Mesodermal cell (in vitro differentiated cells): Measurements from ENCODE around the gene IL22RA1.

ENCODE experiments used
- H3K27ac ChIP-seq: 2 replicates; pipeline ENCODE4 v1.7.0; 2013; ENCODE audit warnings: mild to moderate bottlenecking, low read depth, low read length, moderate library complexity; ENCODE audit not compliant: severe bottlenecking
- H3K36me3 ChIP-seq: 2 replicates; pipeline ENCODE4 v1.7.1; 2013; ENCODE audit warnings: mild to moderate bottlenecking, low read length, moderate library complexity; ENCODE audit not compliant: control insufficient read depth, insufficient read depth
- H3K4me1 ChIP-seq: one replicate; pipeline ENCODE4 v1.7.1; 2013; ENCODE audit warnings: mild to moderate bottlenecking, low read length; ENCODE audit not compliant: insufficient read depth, control insufficient read depth, poor library complexity, severe bottlenecking
- H3K4me3 ChIP-seq: 2 replicates; pipeline ENCODE4 v1.7.0; 2013; ENCODE audit warnings: low read length, control low read depth, mild to moderate bottlenecking; ENCODE audit not compliant: insufficient read depth, poor library complexity, severe bottlenecking; ENCODE audit errors: extremely low read depth
- H3K9me3 ChIP-seq: 2 replicates; pipeline ENCODE4 v1.7.1; 2013; ENCODE audit warnings: mild to moderate bottlenecking, low read length, moderate library complexity; ENCODE audit not compliant: control insufficient read depth
- WGBS, 2 experiments: methylation state at CpG; one replicate each; pipeline ENCODE4 v1.1.5; 2013; ENCODE audit warnings: missing lambda C conversion rate in 2 of 2; ENCODE audit not compliant: insufficient coverage in 2 of 2; 5-methylcytosine and 5-hydroxymethylcytosine counted together

IL22RA1 gene

DNA sequence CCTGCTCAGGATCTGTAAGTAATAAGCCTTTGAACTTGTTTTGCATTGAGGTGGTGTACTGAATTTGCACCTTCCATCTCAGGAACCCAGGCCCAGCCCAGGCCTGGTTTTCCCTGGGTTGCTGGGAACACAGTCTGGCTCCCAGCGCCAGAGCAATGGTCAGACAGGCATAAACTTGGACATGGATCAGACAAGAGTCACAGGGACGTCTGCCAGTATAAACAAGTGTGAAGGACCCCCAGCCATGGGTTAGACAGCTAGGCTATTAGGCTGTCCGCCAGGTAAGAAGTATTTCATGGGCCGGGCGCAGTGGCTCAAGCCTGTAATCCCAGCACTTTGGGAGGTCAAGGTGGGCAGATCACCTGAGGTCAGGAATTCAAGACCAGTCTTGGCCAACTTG, 38.7 kb upstream of the IL22RA1 start:
- H3K4me3 ChIP-seq, result no peak overlapping the region
- H3K4me1 ChIP-seq, result no peaks in the 10 kb centered on the region
- WGBS, 2 experiments, result 91 to 99% methylated on average over 5 of the region's 5 CpGs
- H3K9me3 ChIP-seq, result no peaks in the 10 kb centered on the region
- H3K27ac ChIP-seq, result no peak overlapping the region
- no peaks in the 10 kb centered on the region for H3K36me3 ChIP-seq

DNA sequence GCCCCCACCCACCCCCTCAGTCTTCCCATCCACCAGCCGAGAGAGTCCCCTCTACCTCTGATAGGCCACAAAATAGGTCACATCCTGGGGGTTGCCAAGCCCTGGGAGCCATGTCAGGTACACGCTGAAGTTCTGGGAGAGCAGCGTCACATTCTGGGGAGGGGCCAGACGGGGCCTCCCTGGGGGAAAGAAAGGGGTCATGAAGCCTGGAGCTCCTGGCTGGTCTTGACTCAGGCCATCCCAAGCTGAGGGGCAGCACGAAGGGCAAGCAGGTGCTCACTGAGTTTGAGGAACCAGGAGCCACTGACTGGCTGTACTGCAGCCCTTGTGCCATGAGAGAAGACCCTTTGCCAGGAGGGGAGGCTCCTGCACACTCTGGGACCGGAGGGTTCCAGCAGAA, 37.7 kb upstream of the IL22RA1 start:
- no peaks in the 10 kb centered on the region for H3K4me1 ChIP-seq
- 93 to 96% methylated on average over 3 to 5 of the region's 6 CpGs for WGBS, 2 experiments
- H3K9me3 ChIP-seq, result no peaks in the 10 kb centered on the region
- H3K27ac ChIP-seq, result no peak overlapping the region
- no peaks in the 10 kb centered on the region for H3K36me3 ChIP-seq
- H3K4me3 ChIP-seq, result no peak overlapping the region

DNA sequence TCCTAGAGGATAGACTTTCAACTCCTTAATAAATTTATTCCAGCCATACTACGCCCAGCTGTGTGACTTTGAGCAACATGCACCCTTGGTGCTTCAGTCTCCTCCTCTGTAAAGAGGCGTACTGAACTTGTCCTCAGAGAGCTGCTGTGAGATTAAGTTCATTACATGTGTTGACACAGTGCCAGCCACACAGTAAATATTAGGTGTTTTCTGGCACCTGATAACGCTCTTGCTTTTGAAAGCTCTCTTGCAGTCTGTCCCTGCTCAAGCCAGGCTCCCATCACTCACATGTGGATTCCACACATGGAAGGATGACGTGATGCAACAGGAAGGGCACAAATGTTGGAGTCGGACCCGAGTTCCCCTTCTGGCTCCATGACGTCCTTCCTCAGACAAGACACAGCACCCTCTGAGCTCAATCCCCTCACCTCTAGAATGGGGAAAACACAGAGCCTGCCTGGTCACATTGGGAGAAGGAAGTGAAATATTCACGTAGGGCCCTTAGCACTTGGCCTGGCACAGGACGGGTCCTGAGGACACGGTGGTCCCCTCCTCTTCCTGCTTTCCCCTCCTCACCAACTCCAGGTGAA, 36.4 kb upstream of the IL22RA1 start:
- Histone ChIP-seq H3K9me3 (no peaks in the 10 kb centered on the region), H3K4me1 (no peaks in the 10 kb centered on the region), H3K36me3 (no peaks in the 10 kb centered on the region), H3K27ac (no peak overlapping the region), H3K4me3 (no peak overlapping the region)
- WGBS, 2 experiments, result 92 to 97% methylated on average over 6 to 8 of the region's 10 CpGs

DNA sequence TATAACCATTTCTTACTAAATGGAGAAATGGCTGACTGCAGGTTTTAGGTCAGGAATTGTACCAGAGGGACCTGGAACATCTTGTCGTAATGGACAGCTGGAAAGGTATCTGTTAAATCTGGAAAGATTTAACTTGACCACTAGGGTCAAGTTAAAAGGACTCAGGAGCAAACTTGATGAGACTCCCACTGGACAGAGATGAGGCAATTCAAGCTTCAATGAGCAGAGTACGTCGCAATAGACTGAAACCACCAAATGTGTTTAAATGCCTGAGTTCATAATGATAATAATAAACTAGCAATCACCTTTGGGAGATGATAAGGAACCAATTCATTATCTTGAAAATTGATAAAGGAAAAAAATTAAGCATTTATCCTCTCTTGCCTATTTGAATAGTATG, 35.5 kb upstream of the IL22RA1 start:
- 93 to 100% methylated on average over 1 of the region's 3 CpGs for WGBS, 2 experiments
- Histone ChIP-seq H3K9me3 (no peaks in the 10 kb centered on the region), H3K36me3 (no peaks in the 10 kb centered on the region), H3K4me3 (no peak overlapping the region), H3K4me1 (no peaks in the 10 kb centered on the region), H3K27ac (no peak overlapping the region)

DNA sequence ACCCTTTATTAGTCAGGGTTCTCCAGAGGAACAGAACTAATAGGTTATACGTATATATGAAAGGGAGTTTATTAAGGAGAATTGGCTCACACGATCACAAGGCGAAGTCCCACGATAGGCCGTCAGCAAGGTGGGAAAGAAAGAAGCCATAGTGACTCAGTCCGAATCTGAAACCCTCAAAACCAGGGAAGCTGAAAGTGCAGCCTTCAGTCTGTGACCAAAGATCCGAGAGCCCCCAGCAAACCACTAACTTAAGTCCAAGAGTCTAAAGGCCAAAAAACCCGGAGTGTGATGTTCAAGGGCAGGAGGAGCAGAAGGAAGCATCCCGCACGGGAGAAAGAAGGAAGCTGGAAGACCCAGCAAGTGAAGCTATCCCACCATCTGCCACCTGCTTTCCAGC, 34.2 kb upstream of the IL22RA1 start:
- H3K4me3 ChIP-seq, result no peak overlapping the region
- no peaks in the 10 kb centered on the region for H3K36me3 ChIP-seq
- H3K4me1 ChIP-seq, result no peaks in the 10 kb centered on the region
- no peak overlapping the region for H3K27ac ChIP-seq
- no peaks in the 10 kb centered on the region for H3K9me3 ChIP-seq
- WGBS, 2 experiments, result 91 to 94% methylated on average over 9 to 10 of the region's 10 CpGs

DNA sequence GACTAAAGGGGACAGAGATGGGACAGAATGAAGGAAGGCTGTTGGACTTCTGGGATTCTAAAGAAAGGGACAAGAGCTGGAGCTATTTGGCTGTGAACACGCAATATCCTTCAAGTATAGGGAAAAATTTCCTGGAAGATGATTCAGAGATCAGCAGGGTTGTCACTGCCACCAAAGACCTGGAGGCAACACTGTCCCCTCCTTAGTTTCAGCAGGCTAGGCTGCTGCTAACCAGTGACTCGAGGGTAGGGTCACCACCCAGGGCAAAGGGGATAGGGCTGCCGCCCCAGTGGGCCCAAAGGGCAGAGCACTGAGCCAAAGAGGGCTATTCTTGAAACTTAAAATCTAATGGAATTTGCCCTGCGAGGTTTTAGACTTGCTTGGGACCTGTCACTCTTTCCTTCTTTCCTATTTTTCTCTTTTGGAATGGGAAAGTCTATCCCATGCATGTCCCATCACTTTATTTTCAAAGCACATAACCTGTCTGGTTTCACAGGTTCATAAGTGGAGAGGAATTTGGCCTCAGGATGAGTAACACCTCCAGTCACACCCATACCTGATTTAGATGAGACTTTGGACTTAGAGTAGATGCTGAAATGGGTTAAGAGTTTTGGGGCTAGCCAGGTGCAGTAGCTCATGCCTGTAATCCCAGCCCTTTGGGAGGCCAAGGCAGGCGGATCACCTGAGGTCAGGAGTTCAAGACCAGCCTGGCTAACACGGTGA, 32.3 kb upstream of the IL22RA1 start:
- Histone ChIP-seq H3K27ac (no peak overlapping the region), H3K4me3 (no peak overlapping the region), H3K9me3 (no peaks in the 10 kb centered on the region), H3K36me3 (no peaks in the 10 kb centered on the region), H3K4me1 (no peaks in the 10 kb centered on the region)
- 80 to 91% methylated on average over 4 to 5 of the region's 6 CpGs for WGBS, 2 experiments

DNA sequence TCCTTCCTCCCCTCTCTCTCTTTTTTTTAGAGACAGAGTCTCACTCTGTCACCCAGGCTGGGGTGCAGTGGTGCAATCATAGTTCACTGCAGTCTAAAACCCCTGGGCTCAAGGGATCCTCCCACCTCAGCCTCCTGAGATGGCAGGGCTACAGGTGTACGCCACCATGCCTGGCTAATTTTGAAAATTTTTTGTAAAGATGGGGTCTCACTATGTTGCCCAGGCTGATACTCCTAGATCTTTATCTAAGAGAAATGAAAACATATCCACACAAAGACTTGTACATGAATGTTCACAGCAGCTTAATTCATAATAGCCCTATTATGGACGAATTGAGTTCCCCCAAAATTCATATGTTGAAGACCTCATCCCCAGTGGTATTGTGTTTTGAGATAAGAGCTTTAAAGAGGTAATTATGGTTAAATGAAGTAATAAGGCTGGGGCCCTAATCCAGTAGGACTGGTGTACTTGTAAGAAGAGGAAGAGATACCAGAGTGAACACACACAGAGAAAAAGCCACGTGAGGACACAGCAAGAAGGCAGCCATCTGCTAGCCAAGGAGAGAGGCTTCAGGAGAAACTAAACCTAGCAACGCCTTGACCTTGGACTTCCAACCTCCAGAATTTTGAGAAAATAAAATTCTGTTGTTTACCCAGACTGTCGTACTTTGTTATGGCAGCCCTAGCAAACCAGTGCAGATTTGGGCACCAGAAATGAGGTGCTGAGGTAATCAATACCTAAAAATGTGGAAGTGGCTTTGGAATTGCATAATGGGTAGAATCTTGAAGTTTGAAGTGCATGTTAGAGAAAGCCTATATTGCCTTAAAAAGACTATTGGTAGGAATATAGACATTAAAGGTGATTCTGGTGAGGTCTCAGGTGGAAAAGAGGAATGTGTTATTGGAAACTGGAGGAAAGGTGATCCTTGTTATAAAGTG, 31.0 kb upstream of the IL22RA1 start:
- WGBS, 2 experiments, result 84 to 94% methylated on average over 3 of the region's 5 CpGs
- H3K4me3 ChIP-seq, result no peak overlapping the region

DNA sequence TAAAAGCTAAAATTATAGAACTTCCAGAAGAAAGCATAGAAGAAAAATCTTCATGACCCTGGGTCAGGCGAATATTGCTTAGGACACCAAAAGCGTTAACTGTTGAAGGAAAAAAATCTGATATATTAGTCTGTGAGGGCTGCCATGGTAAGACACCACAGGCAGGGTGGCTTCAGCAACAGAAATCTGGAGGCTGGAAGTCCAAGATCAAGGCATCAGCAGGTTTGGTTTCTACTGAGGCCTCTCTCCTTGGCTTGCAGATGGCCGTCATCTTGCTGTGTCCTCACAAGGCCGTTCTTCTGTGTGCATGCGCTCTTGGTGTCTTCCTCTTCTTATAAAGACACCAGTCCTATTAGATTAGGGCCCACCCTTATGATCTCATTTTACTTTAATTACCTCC, 29.7 kb upstream of the IL22RA1 start:
- Histone ChIP-seq H3K9me3 (no peaks in the 10 kb centered on the region), H3K4me1 (no peaks in the 10 kb centered on the region), H3K36me3 (no peaks in the 10 kb centered on the region), H3K4me3 (no peak overlapping the region), H3K27ac (no peak overlapping the region)
- WGBS, 2 experiments, result 90 to 100% methylated on average over 3 to 5 of the region's 5 CpGs

More for the DNA sequence above, 31.0 kb upstream of the IL22RA1 start:
- H3K36me3 ChIP-seq, result no peaks in the 10 kb centered on the region
- H3K4me1 ChIP-seq, result no peaks in the 10 kb centered on the region
- no peak overlapping the region for H3K27ac ChIP-seq
- H3K9me3 ChIP-seq, result no peaks in the 10 kb centered on the region

DNA sequence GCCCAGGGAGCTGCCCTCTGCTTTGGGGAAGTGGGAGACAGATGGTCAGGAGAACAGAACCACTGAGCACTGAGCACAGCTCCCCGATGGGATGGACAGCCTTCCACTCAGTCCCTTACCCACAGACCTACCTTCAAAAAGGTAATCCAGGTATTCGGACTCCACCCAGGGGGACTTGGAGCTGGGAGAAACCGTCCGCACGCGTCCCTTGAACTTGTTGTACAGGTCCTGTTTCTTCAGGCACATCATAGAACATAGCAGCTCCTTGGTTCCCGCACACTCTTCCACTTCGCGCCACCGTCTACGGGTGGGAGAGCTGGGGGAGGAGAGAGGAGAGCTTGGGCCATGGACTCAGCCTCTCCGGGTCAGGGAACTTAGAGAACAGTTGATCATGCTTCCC, 26.3 kb upstream of the IL22RA1 start:
- H3K4me3 ChIP-seq, result no peak overlapping the region
- no peaks in the 10 kb centered on the region for H3K4me1 ChIP-seq
- 93 to 95% methylated on average over 8 to 10 of the region's 12 CpGs for WGBS, 2 experiments
- no peak overlapping the region for H3K27ac ChIP-seq
- no peaks in the 10 kb centered on the region for H3K36me3 ChIP-seq
- H3K9me3 ChIP-seq, result no peaks in the 10 kb centered on the region

DNA sequence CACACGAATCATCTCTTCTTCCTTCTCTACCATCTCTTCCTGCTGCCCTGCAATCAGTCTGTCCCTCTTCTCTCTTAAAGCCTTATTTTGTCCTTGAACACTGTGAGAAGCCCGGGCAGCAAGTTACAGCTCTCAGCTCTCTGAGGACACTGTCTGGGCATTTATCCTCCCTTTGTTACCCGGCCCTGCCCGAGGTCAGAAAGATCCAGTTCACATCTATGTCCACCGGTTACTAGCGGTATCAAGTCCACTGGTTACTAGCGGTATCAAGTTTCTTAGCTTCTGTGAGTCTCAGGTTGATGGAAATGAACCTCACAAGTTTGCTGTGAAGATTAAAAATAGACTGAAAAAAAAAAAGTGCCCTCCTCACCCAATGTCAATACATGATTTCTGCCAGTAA, 25.3 kb upstream of the IL22RA1 start:
- Histone ChIP-seq H3K4me1 (no peaks in the 10 kb centered on the region), H3K36me3 (no peaks in the 10 kb centered on the region), H3K9me3 (no peaks in the 10 kb centered on the region), H3K4me3 (no peak overlapping the region), H3K27ac (no peak overlapping the region)
- 91 to 92% methylated on average over 6 to 7 of the region's 7 CpGs for WGBS, 2 experiments
